DOHH2 (cell line): ENCODE measurements around the gene WNK1.

Source experiments
- CTCF ChIP-seq: fragments of 200-600 bp; sonication (generic); IDR thresholded peaks from one replicate; pipeline ENCODE4 v1.5.1; 2014; ENCODE audit warnings: antibody characterized with exemption, mild to moderate bottlenecking, low read depth, low read length; ENCODE audit not compliant: poor library complexity, severe bottlenecking
- EZH2phosphoT487 ChIP-seq: fragments of 200-600 bp; sonication (generic); IDR thresholded peaks from 2 replicates; pipeline ENCODE4 v1.6.1; 2017; ENCODE audit warnings: borderline replicate concordance, mild to moderate bottlenecking, antibody characterized with exemption, low read length, moderate library complexity, mixed read lengths

DNA sequence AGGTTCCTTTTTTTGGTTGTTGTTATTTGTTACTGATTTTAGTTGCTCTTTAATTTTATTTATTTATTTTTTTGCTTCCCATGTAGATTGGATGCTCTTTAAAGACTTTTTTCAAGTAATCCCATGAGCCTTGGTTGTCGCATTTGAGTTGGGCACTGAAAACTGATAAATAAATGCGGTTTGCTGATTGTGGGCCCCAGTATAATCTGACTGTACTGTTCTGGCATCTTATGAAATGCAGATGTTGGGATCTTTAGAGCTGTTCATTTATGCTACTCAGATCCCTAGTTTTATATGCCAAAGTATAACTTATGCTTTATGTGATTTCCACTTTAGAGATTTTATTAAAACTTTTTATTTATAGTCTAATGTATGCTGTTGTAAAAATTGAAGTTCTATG lies 33.3 kb downstream of the WNK1 start:
- TF ChIP-seq CTCF, result no peak
- no peak for TF ChIP-seq EZH2phosphoT487
